ENCODE data around the gene UBE2R2.
"Not testable (repeated sequence)": the region's sequence is repeated elsewhere in the genome, so short reads cannot be mapped to it uniquely, and the experiment has no call there.

The UBE2R2 gene

DNA sequence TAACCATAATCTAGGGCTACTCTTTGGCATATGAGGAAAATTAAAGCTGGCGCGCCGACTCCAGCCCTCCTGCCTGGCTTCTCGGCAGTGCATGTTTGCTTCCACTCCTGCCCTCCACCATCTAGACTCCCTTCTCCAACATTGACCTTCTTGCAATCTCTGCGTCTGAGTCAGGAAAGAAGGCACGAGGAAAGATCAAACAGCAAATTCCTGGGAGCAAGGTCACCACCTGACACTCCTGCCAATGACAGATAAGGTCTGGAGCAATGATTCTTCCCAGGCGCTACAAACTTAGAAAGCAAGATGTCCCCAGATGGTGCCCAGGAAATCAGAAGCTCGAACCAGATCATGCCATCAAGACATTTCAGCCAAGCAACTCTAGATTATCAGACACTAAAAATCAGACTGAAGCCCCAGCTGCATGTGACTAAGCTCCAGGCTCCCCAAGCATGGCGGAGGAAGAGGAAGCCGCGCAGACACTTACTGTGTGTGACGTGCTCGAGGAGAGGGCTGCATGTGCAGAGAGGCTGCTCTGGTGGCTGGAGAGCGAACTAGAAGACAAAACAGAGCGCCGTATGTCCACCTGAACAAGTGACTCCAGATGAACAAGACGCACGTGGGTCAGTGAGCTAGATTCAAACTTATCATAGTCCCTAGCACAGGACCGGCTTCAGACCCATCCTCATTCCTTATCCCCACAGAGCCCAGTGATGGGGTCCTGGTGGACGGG, 115.3 kb downstream of the UBE2R2 start:
- no peak for DNase-seq

DNA sequence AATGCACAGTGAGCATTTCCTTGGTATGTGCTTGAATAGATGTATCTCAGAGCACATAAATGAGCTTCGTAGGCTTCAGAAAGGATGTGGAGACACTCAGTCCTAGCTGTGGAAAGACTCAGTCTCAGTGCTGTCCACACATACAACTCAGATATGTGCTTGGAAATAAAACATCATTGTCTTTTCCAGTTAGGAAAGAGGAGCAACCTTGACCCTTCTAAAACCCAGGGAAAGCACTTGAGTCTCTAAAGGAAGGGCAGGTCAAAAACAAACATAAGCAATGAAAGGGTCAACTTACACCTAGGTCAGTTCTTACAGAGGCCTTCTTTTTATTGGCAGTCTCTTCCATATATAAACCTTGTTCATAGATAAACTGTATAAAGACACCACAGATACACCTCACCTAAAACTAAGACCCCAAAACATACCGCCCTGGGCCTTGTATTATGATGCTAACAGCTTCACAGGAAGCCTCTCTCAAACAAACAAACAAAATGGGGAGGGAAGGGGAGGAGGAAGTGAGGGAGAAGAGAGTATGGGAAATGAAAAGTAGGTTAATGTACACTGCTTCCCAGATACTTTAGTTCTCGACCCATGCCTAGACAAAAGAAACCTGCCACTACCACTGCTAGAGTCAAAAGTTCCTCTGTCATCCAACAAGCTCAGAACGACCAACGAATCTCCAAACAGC, 117.4 kb downstream of the UBE2R2 start:
- no peak for DNase-seq

DNA sequence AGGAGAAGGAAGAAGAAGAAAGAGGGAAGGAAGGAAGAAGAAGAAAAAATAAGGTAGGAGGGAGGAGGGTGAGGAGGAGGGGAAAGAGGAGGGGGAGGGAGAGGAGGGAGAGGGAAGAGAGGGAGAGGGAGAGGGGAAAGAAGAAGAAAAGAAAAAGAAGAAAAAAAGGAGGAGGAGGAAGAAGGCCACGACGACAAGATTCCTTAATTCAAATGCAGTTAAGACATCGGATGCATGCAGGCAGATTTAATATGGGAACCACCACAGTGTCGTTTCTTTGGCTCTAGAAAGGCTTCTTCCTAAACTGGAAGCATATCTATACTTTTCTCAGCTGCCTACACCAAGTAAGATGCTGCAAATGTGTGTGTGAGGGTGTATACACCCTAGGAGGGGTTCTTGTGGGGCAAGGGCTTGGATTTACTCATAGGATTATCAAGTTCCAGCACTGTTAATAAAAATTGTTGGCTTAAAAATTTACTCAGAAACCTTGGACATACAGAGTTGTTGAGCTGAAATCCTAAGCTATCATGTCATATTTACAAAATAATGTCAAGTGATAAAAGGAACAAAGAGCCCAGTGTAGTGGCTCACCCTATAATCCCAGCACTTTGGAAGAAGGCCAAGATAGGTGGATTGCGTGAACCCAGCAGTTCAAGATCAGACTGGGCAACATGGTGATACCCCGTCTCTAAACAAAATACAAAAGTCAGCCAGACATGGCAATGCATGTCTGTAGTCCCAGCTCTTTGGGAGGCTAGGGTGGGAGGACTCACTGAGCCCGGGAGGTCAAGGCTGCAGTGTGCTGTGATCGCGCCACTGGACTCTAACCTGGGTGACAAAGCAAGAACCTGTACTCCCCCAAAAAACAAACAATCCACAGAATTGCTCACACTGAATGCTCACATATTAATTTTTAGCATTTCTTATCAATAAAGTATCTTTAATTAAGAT, 123.2 kb downstream of the UBE2R2 start:
- no peak for DNase-seq

DNA sequence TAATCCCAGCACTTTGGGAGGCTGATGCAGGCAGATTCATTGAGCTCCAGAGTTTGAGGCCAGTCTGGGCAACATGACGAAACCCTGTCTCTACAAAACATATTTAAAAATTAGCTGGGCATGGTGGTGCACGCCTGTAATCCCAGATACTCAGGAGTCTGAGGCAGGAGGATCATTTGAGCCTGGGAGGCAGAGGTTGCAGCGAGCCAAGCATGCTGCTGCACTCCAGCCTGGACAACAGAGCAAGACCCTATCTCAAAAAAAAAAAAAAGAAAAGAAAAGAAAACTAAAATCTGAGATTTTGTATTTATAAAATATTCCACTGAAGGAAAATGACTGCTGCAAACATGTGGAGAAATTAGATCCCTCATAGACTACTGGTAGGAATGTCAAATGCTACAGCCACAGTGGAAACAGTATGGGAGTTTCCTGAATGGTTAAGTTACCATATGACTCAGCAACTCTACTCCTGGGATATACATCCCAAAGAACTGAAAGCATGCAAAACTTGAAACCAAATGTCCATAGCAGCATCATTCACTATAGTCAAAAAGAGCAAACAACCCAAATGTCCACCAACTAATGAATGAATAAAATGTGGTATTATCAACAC, 125.6 kb downstream of the UBE2R2 start:
- no peak for DNase-seq

DNA sequence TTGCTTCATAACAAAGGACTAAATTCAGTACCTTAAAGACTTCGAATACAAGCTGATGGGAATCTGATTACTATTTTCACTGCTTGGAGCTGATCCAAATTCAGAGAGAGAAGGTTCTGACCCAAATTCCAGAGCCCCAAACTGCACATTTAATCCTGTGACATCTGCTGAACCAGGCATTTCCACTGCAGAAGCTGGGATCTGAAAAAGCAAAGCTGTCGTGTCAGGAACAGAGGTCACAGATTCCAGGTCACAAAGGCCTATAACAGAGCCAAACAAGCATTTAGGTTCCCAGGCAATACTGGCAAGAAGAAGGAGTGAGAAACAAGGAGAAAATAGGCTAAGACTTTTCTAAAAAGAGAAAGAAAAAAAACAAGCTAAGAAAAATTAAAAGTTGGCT, 126.4 kb downstream of the UBE2R2 start:
- no peak for DNase-seq

DNA sequence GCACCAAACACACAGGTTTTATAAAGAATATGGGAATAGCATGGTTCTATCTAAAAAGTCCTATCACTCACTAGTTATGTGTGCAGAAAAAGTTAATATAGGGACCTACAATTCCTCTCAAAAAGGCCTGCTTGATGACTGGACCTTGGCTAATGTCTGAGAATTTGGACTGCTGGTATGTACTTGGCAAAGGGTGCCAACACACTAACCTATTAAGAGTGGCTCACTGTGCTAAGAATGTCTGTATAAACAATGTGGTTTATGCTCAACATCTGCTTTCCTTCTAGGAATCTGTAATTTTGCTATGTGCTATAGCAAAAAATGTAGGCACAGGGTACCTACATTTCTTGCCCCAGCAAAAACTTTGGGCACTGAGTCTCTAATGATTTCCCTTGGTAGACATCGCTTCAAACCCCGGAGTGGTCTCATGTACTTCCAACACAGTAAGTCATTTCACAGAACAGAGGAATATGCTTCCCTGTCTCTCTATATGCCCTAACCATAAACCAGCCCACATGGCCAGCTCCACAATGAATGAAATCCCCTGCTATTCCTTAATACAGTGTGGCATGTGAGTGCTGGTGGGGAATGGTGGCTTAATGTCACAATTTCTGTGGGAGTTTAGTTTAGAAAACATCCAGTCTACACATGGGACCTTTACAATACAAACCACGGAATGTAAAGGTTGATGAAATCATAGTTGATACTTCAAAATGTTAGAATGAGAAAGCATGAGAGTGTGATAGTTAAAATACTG, 130.0 kb downstream of the UBE2R2 start:
- DNase-seq = no peak

DNA sequence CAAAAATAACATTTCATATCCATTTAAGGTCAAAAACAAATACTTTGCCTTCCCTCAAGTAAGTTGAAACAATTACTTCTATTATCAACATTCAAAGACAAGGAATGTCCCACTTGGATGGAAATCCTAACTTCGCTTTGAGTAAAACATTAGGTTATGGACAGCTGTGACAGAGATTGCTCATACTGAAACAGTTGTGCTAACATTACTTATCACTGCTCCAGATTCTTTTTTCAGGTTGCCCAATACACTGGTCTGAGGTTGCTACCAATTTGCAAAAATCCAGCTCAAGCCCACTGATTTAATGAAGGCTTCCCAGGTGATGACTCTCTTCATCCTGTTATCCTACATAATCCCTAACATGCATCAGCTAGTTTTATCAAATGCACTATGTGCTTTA, 133.4 kb downstream of the UBE2R2 start:
- DNase-seq = no peak

DNA sequence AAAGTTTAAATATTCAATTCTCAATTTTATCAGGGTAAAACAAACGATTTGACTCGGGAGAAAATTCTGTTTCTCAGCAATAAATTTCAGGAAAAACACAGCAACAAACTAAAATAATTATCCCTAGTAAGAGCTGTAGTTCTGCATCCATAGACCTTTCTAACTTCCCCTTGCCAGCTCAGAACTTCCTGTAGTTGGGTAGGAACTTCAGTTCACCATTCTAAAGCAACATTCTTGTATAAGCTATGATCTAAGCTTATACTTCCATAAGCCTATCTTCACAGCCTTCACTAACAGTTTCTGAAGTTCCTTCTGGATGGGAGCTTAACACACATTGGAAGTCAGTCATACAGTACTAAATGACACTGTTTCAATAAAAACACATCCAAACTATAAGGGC, 135.1 kb downstream of the UBE2R2 start:
- no peak for DNase-seq

DNA sequence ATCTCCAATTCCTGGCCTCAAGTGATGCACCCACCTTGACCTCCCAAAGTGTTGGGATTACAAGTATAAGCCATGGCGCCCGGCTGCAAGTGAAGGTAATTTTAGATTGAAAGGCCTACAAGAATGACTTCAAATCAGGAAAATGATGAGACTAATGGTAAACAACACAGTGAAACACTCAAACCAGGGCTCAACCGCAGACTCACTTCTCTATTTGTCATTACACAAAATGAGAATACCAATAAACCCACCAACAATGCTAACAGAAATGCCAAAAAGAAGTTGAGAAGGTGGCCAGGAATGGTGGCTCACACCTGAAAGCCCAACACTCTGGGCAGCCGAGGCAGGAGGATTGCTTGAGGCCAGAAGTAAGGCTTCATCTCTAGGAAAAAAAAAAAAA, 139.6 kb downstream of the UBE2R2 start:
- DNase-seq = no peak

DNA sequence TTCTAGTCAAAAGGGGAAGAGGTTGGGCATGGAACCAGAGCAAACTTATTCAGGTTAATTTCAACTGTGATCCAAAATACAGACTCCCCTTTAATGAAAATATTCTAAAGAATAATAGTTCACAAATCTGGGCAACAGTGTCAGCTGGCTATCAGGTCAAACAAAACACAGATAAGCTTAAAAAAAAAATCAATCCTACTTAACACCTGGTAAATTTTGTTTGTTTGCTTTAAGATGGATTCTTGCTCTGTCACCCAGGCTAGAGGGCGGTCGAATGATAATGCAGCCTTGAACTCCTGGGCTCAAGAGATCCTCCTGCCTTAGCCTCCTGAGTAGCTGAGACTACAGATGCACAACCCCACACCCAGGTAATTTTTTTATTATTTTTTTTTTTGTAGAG, 142.8 kb downstream of the UBE2R2 start:
- DNase-seq = no peak

DNA sequence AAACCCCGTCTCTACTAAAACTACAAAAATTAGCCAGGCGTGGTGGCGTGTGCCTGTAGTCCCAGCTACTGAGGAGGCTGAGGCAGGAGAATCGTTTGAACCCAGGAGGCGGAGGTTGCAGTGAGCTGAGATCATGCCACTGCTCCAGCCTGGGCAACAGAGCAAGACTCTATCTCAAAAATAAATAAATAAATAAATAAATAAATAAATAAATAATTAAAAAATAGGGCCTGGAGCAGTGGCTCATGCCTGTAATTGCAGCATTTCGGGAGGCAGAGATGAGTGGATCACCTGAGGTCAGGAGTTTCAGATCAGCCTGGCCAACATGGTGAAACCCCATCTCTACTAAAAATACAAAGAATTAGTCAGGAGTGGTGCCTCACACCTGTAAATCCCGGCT, 145.5 kb downstream of the UBE2R2 start:
- DNase-seq = not testable (repeated sequence)

DNA sequence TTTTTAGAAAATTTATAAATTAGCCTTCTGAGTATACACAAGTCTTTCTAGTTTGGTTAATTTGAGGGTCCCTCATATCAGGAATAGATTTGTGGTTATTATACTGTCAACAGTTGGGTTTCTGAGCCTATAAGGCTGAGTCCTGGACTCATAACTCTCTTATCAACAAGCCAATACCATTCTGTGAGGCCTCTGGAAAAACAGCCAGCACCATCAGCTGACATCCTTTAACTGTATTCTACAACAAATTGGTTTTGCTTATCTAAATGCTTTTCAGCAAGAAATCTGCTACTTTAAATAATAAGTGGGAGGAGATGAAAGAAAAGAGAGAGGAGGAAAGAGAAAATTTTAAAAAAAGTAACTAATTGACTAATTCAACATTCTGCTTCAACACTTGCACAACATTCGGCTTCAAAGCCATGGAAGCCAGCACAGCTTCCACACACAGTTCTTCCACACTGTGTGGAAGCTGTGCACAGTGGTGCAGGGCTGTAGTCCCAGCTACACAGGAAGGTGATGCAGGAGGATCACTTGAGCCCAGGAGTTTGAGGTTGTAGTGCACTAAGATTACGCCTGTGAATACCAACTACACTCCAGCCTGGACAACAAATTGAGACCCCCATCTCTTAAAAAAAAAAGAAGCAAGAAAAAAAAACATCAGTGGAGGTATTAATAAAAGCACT, 147.3 kb downstream of the UBE2R2 start:
- DNase-seq = no peak
